Endodermal cell (in vitro differentiated cells): Measurements from ENCODE around the gene TRAF3. TPM values are rescaled to one million over a fixed set of nuclear protein-coding genes. Genes with fewer than 3 reads are reported as not detected.

Source experiments
- DNase-seq: peaks from one replicate; pipeline ENCODE4 v3.0.0-alpha.2; 2017
- H3K27ac ChIP-seq: 2 replicates; pipeline ENCODE4 v1.5.1; 2013; ENCODE audit warnings: mild to moderate bottlenecking, low read depth, low read length, moderate library complexity
- H3K27me3 ChIP-seq: 2 replicates; pipeline ENCODE4 v1.6.1; 2013; ENCODE audit warnings: mild to moderate bottlenecking, low read length, moderate library complexity; ENCODE audit not compliant: insufficient read depth, control insufficient read depth, poor library complexity, severe bottlenecking
- H3K36me3 ChIP-seq: 2 replicates; pipeline ENCODE4 v1.7.0; 2013; ENCODE audit warnings: mild to moderate bottlenecking, low read length, moderate library complexity; ENCODE audit not compliant: control insufficient read depth, insufficient read depth
- H3K4me1 ChIP-seq: one replicate; pipeline ENCODE4 v1.7.0; 2013; ENCODE audit warnings: low read length; ENCODE audit not compliant: control insufficient read depth, insufficient read depth
- H3K4me3 ChIP-seq: 2 replicates; pipeline ENCODE4 v1.5.1; 2013; ENCODE audit warnings: mild to moderate bottlenecking, low read length, moderate library complexity
- H3K9ac ChIP-seq: 2 replicates; pipeline ENCODE4 v1.6.1; 2013; ENCODE audit warnings: mild to moderate bottlenecking, low read length, moderate library complexity; ENCODE audit not compliant: poor library complexity, severe bottlenecking; ENCODE audit errors: extremely low read depth
- H3K9me3 ChIP-seq: 2 replicates; pipeline ENCODE4 v1.6.1; 2013; ENCODE audit warnings: mild to moderate bottlenecking, low read length, moderate library complexity; ENCODE audit not compliant: control insufficient read depth
- H3K27ac Mint-ChIP-seq: 2 replicates; pipeline ENCODE4 v1.8.0; 2020; ENCODE audit warnings: mixed read lengths
- H3K27me3 Mint-ChIP-seq: 2 replicates; pipeline ENCODE4 v1.8.0; 2021; ENCODE audit warnings: mild to moderate bottlenecking, mixed read lengths; ENCODE audit not compliant: insufficient read depth
- H3K36me3 Mint-ChIP-seq: 2 replicates; pipeline ENCODE4 v1.8.0; 2020; ENCODE audit warnings: low read depth, mixed read lengths
- H3K4me1 Mint-ChIP-seq: 2 replicates; pipeline ENCODE4 v1.8.0; 2020; ENCODE audit warnings: mixed read lengths
- H3K4me3 Mint-ChIP-seq: 2 replicates; pipeline ENCODE4 v1.8.0; 2020; ENCODE audit warnings: mild to moderate bottlenecking, moderate library complexity, mixed read lengths
- H3K9me3 Mint-ChIP-seq: 2 replicates; pipeline ENCODE4 v1.8.0; 2020; ENCODE audit warnings: mild to moderate bottlenecking, mixed read lengths
- WGBS, 2 experiments: methylation state at CpG; one replicate each; pipeline versions ENCODE4 v1.1.5 to v1.1.7; 2013; ENCODE audit warnings: missing lambda C conversion rate in 2 of 2, mixed read lengths in 1 of 2; ENCODE audit not compliant: insufficient coverage in 1 of 2, insufficient read length in 1 of 2; 5-methylcytosine and 5-hydroxymethylcytosine counted together
- total RNA-seq, 2 donors: library from RNA; stranded (reverse); fragmentation: NEBNext Ultra II Directional in 1 of 2; extraction: Animal tissue kit (Norgen Biotek cat#: 25700) in 1 of 2; gene quantifications; 2 replicates in 1 of 2; 3 replicates in 1 of 2; pipeline ENCODE4 v1.2.1, GENCODE V29; 2021
- TF ChIP-seq, protein P1 (sequence below): fragments of 200-600 bp; sonication (generic); conservative IDR thresholded peaks from 2 replicates; pipeline ENCODE4 v1.5.0; 2021; ENCODE audit warnings: antibody characterized with exemption, mild to moderate bottlenecking

TRAF3 gene
- total RNA-seq, 2 donors from 2014 or later, result 16.7 to 23.8 TPM

- WGBS, 2 experiments, result 91 to 98% methylated on average over 4 to 5 of the region's 5 CpGs
- H3K9ac ChIP-seq, result no peak overlapping the region
- Mint-ChIP-seq H3K27ac (no peak overlapping the region), H3K36me3 (peaks cover 28% of the 10 kb centered on the region), H3K4me1 (no peaks in the 10 kb centered on the region), H3K4me3 (no peak overlapping the region), H3K9me3 (no peaks in the 10 kb centered on the region), H3K27me3 (no peaks in the 10 kb centered on the region)
- H3K9me3 ChIP-seq, result no peaks in the 10 kb centered on the region
- TF ChIP-seq, protein P1, sequence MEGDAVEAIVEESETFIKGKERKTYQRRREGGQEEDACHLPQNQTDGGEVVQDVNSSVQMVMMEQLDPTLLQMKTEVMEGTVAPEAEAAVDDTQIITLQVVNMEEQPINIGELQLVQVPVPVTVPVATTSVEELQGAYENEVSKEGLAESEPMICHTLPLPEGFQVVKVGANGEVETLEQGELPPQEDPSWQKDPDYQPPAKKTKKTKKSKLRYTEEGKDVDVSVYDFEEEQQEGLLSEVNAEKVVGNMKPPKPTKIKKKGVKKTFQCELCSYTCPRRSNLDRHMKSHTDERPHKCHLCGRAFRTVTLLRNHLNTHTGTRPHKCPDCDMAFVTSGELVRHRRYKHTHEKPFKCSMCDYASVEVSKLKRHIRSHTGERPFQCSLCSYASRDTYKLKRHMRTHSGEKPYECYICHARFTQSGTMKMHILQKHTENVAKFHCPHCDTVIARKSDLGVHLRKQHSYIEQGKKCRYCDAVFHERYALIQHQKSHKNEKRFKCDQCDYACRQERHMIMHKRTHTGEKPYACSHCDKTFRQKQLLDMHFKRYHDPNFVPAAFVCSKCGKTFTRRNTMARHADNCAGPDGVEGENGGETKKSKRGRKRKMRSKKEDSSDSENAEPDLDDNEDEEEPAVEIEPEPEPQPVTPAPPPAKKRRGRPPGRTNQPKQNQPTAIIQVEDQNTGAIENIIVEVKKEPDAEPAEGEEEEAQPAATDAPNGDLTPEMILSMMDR, result no peak
- no peaks in the 10 kb centered on the region for H3K4me1 ChIP-seq
- no peaks in the 10 kb centered on the region for H3K27me3 ChIP-seq
- no peaks in the 10 kb centered on the region for H3K36me3 ChIP-seq
- H3K4me3 ChIP-seq, result no peak overlapping the region
- no peak overlapping the region for H3K27ac ChIP-seq
- peak; percentile 8 for DNase-seq
These were observed 105.9 kb downstream of the TRAF3 start for GRCh38 chr14:102883089-102883541.

DNA sequence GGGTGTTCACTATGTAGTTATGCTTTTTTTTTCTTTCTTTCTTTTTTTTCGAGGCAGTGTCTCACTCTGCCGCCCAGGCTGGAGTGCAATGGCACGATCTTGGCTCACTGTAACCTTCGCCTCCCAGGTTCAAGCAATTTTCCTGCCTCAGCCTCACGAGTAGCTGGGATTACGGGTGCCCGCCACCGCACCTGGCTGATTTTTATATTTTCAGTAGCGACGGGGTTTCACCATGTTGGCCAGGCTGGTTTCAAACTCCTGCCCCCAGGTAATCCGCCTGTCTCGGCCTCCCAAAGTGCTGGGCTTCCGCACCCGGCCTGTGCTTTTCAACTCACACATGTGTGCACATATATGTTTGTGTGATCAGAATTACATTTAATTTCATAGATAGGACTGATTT lies 106.3 kb downstream of the TRAF3 start:
- H3K9me3 Mint-ChIP-seq, result no peaks in the 10 kb centered on the region
- Histone ChIP-seq H3K9me3 (no peaks in the 10 kb centered on the region), H3K4me1 (no peaks in the 10 kb centered on the region), H3K27ac (no peak overlapping the region), H3K4me3 (no peak overlapping the region), H3K27me3 (no peaks in the 10 kb centered on the region), H3K36me3 (no peaks in the 10 kb centered on the region), H3K9ac (no peak overlapping the region)
- H3K27me3 Mint-ChIP-seq, result no peaks in the 10 kb centered on the region
- TF ChIP-seq, protein P1, result no peak
- H3K36me3 Mint-ChIP-seq, result peaks cover 28% of the 10 kb centered on the region
- WGBS, 2 experiments, result 89 to 92% methylated on average over 12 to 14 of the region's 14 CpGs
- no peaks in the 10 kb centered on the region for H3K4me1 Mint-ChIP-seq
- DNase-seq, result no peak
- H3K4me3 Mint-ChIP-seq, result no peak overlapping the region
- H3K27ac Mint-ChIP-seq, result no peak overlapping the region

GRCh38 chr14:102885737-102886447 lies 108.6 kb downstream of the TRAF3 start:
- H3K27ac Mint-ChIP-seq, result no peak overlapping the region
- no peaks in the 10 kb centered on the region for H3K4me1 ChIP-seq
- H3K27ac ChIP-seq, result no peak overlapping the region
- H3K4me3 Mint-ChIP-seq, result no peak overlapping the region
- no peaks in the 10 kb centered on the region for H3K9me3 ChIP-seq
- H3K27me3 ChIP-seq, result no peaks in the 10 kb centered on the region
- no peak for DNase-seq
- H3K4me3 ChIP-seq, result no peak overlapping the region
- no peaks in the 10 kb centered on the region for H3K27me3 Mint-ChIP-seq
- H3K9me3 Mint-ChIP-seq, result no peaks in the 10 kb centered on the region
- H3K36me3 Mint-ChIP-seq, result peaks cover 25% of the 10 kb centered on the region
- H3K36me3 ChIP-seq, result no peaks in the 10 kb centered on the region
- TF ChIP-seq, protein P1, result no peak
- H3K9ac ChIP-seq, result no peak overlapping the region
- WGBS, 2 experiments, result 93 to 94% methylated on average over 19 to 22 of the region's 22 CpGs
- H3K4me1 Mint-ChIP-seq, result no peaks in the 10 kb centered on the region
